Gastroesophageal sphincter (tissue), 3 donors: Measurements from ENCODE around the gene CDV3.

ENCODE experiments used
- CTCF ChIP-seq, 4 experiments: fragments of 200-600 bp in 2 of 4; fragments of 450-650 bp in 2 of 4; sonication (generic) in 1 of 4; IDR thresholded peaks; one replicate each; pipeline ENCODE4 v1.5.1; 2017 to 2019; ENCODE audit warnings: antibody characterized with exemption in 4 of 4, mild to moderate bottlenecking in 2 of 4, moderate library complexity in 2 of 4
- POLR2A ChIP-seq, 2 donors: fragments of 450-650 bp; IDR thresholded peaks; one replicate each; pipeline ENCODE4 v1.6.1; 2017; ENCODE audit warnings: antibody characterized with exemption in 2 of 2, mild to moderate bottlenecking in 2 of 2, moderate library complexity in 1 of 2

- TF ChIP-seq POLR2A (IDR thresholded peaks at IDR 0.05), result peak in 1 of 2 donors; percentile 31
- peak in 1 of 4 experiments; percentile 30 for TF ChIP-seq CTCF (IDR thresholded peaks at IDR 0.05)
Observed at GRCh38 chr3:133573054-133573628, 345 bp upstream of the CDV3 start.
